Hepatocyte (in vitro differentiated cells): ENCODE measurements around the gene MRGPRF. TPM values are rescaled to one million over a fixed set of nuclear protein-coding genes. Genes with fewer than 3 reads are reported as not detected.

Experiments
- DNase-seq: peaks from one replicate; pipeline ENCODE4 v3.0.0-alpha.2; 2016; ENCODE audit warnings: low spot score
- H2AFZ ChIP-seq: fragments of 200-600 bp; sonication (generic); 2 replicates; pipeline ENCODE4 v1.6.0; 2016; ENCODE audit warnings: antibody characterized with exemption, mild to moderate bottlenecking
- H3K27ac ChIP-seq: fragments of 200-600 bp; sonication (generic); 2 replicates; pipeline ENCODE4 v1.5.1; 2016; ENCODE audit warnings: mild to moderate bottlenecking
- H3K27me3 ChIP-seq: fragments of 200-600 bp; sonication (generic); 2 replicates; pipeline ENCODE4 v1.6.1; 2016
- H3K36me3 ChIP-seq: fragments of 200-600 bp; sonication (generic); replicated peaks from 2 replicates; pipeline ENCODE4 v1.5.1; 2016; ENCODE audit warnings: low read depth; ENCODE audit not compliant: insufficient read depth
- H3K4me1 ChIP-seq: fragments of 200-600 bp; sonication (generic); 2 replicates; pipeline ENCODE4 v1.5.1; 2016; ENCODE audit warnings: mild to moderate bottlenecking, moderate library complexity; ENCODE audit not compliant: insufficient read depth
- H3K4me2 ChIP-seq: fragments of 200-600 bp; sonication (generic); 2 replicates; pipeline ENCODE4 v1.6.0; 2016
- H3K4me3 ChIP-seq: fragments of 200-600 bp; sonication (generic); 2 replicates; pipeline ENCODE4 v1.5.1; 2016; ENCODE audit warnings: mild to moderate bottlenecking
- H3K79me2 ChIP-seq: fragments of 200-600 bp; sonication (generic); 2 replicates; pipeline ENCODE4 v1.6.0; 2017; ENCODE audit warnings: mild to moderate bottlenecking
- H3K9me2 ChIP-seq: fragments of 200-600 bp; sonication (generic); replicated peaks from 2 replicates; pipeline ENCODE4 v1.6.0; 2017; ENCODE audit warnings: mild to moderate bottlenecking; ENCODE audit not compliant: insufficient read depth
- H3K9me3 ChIP-seq: fragments of 200-600 bp; sonication (generic); 2 replicates; pipeline ENCODE4 v1.5.1; 2016; ENCODE audit warnings: low read depth, mild to moderate bottlenecking
- H4K20me1 ChIP-seq: fragments of 200-600 bp; sonication (generic); 2 replicates; pipeline ENCODE4 v1.6.0; 2016; ENCODE audit warnings: mild to moderate bottlenecking; ENCODE audit not compliant: insufficient read depth, poor library complexity, severe bottlenecking
- EZH2 ChIP-seq: fragments of 200-600 bp; sonication (generic); IDR thresholded peaks from 2 replicates; pipeline ENCODE4 v1.6.1; 2016; ENCODE audit warnings: antibody characterized with exemption, mild to moderate bottlenecking, borderline replicate concordance
- EZH2phosphoT487 ChIP-seq: fragments of 200-600 bp; sonication (generic); IDR thresholded peaks from one replicate; pipeline ENCODE4 v1.6.1; 2018; ENCODE audit warnings: antibody characterized with exemption, mild to moderate bottlenecking, low read depth, moderate library complexity; ENCODE audit not compliant: unreplicated experiment, severe bottlenecking
- WGBS: methylation state at CpG from one replicate; pipeline ENCODE4 v1.1.6; 2016; ENCODE audit warnings: low lambda C conversion rate; ENCODE audit errors: missing lambda C conversion rate; 5-methylcytosine and 5-hydroxymethylcytosine counted together
- polyA plus RNA-seq: library from polyadenylated mRNA; unstranded; fragments of >200 nt; fragmentation: Nextera tagmentation; extraction: Ambion mirVana; gene quantifications from 2 replicates; pipeline ENCODE4 v1.2.1, GENCODE V29; 2016
- total RNA-seq: library from RNA; depleted of rRNA; stranded (reverse); fragments of >200 nt; gene quantifications from 2 replicates; pipeline ENCODE4 v1.2.3, GENCODE V29; 2014
- TF ChIP-seq, protein P1 (sequence below): fragments of 200-600 bp; sonication (generic); IDR thresholded peaks from 2 replicates; pipeline ENCODE4 v1.5.1; 2016; ENCODE audit warnings: antibody characterized with exemption, mild to moderate bottlenecking; ENCODE audit not compliant: poor library complexity

The MRGPRF gene
- total and polyA plus RNA-seq, 2 experiments from 2014 or later = 6.5 to 7.5 TPM

DNA sequence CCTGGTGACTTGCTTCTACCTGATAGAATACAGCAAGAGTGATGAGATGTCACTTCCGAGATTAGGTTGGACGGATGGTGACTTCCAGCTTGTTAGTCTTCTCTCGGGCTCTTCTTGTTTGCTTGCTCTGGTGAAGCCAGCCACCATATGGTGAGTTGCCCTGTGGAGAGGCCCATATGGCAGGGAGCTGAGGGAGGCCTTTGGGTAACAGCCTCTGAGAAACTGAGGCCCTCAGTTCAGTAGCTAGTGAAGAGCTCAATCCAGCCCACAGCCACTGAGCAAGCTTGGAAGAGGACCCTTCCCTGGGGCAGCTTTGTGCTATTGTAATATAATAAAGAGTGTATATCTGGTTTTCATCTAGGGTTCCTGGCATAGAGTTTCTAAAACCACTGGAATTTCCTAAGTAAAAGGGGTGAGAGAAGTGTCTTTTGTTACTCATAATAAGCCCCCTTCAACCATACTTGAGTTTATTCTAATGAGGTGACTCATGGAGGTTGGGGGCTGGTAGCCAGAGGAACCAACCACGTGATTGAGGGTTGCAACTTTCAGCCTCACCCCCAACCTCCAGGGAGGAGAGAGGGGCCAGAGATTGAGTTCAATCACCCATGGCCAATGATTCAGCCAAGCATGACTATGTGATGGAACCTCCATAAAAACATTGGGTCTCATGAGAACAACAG is 27.7 kb upstream of the MRGPRF start:
- Histone ChIP-seq H3K9me2 (no peaks in the 10 kb centered on the region), H3K9me3 (no peaks in the 10 kb centered on the region), H3K4me3 (no peak overlapping the region), H3K79me2 (no peaks in the 10 kb centered on the region), H3K4me2 (no peak overlapping the region), H4K20me1 (no peaks in the 10 kb centered on the region), H3K36me3 (no peaks in the 10 kb centered on the region), H3K27me3 (no peaks in the 10 kb centered on the region), H2AFZ (no peak overlapping the region), H3K4me1 (peaks cover 4% of the 10 kb centered on the region), H3K27ac (no peak overlapping the region)
- no peak for TF ChIP-seq EZH2
- TF ChIP-seq, protein P1, sequence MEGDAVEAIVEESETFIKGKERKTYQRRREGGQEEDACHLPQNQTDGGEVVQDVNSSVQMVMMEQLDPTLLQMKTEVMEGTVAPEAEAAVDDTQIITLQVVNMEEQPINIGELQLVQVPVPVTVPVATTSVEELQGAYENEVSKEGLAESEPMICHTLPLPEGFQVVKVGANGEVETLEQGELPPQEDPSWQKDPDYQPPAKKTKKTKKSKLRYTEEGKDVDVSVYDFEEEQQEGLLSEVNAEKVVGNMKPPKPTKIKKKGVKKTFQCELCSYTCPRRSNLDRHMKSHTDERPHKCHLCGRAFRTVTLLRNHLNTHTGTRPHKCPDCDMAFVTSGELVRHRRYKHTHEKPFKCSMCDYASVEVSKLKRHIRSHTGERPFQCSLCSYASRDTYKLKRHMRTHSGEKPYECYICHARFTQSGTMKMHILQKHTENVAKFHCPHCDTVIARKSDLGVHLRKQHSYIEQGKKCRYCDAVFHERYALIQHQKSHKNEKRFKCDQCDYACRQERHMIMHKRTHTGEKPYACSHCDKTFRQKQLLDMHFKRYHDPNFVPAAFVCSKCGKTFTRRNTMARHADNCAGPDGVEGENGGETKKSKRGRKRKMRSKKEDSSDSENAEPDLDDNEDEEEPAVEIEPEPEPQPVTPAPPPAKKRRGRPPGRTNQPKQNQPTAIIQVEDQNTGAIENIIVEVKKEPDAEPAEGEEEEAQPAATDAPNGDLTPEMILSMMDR = no peak
- TF ChIP-seq EZH2phosphoT487 = no peak
- DNase-seq = no peak
- WGBS = 81% methylated on average over 4 of the region's 4 CpGs

DNA sequence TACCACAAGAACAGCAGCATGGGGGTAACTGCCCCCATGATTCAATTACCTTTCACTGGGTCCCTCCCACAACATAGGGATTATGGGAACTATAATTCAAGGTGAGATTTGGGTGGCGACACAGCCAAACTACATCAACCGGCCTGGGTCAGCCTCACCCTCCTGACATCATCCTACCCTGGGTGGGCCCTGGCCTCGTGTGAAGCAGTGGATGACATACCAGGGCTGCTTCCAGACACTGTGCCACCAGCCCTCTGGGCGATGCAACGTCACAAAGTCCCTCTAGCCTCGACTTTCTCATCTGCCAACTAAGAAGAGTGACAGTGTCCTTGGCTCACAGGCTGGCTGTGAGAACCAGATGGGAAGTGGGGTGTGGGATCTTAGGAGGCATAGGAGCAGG is 27.0 kb upstream of the MRGPRF start:
- DNase-seq = no peak
- no peaks in the 10 kb centered on the region for H3K79me2 ChIP-seq
- no peaks in the 10 kb centered on the region for H3K9me3 ChIP-seq
- no peak overlapping the region for H3K4me2 ChIP-seq
- H2AFZ ChIP-seq = no peak overlapping the region
- WGBS = 89% methylated on average over 6 of the region's 6 CpGs
- no peaks in the 10 kb centered on the region for H4K20me1 ChIP-seq
- TF ChIP-seq, protein P1 = no peak
- TF ChIP-seq EZH2phosphoT487 (no peak), EZH2 (no peak)
- no peak overlapping the region for H3K4me3 ChIP-seq
- H3K4me1 ChIP-seq = peaks cover 4% of the 10 kb centered on the region
- no peaks in the 10 kb centered on the region for H3K27me3 ChIP-seq
- H3K9me2 ChIP-seq = no peaks in the 10 kb centered on the region
- H3K36me3 ChIP-seq = no peaks in the 10 kb centered on the region
- no peak overlapping the region for H3K27ac ChIP-seq

DNA sequence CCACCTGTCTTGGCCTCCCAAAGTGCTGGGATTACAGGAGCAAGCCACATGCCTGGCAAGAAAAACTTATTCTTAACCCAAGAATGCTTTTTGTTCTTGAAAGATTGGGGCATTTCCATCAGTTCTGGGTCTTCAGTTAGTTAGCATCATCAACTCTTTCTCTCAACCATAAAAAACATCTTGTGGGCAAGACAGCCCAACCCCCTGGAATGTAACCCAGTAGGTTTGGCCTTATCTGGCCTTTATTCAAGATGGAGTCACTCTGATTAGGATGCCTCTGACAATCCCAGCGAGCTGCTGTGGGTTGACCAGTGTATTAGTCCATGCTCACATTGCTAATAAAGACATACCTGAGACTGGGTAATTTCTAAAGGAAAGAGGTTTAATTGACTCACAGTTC is 26.5 kb upstream of the MRGPRF start:
- peaks cover 4% of the 10 kb centered on the region for H3K4me1 ChIP-seq
- 82% methylated on average over 1 of the region's 1 CpG for WGBS
- no peaks in the 10 kb centered on the region for H4K20me1 ChIP-seq
- no peaks in the 10 kb centered on the region for H3K9me2 ChIP-seq
- H3K27ac ChIP-seq = no peak overlapping the region
- no peak for DNase-seq
- TF ChIP-seq, protein P1 = no peak
- TF ChIP-seq EZH2phosphoT487 = no peak
- no peak for TF ChIP-seq EZH2
- no peaks in the 10 kb centered on the region for H3K79me2 ChIP-seq
- H3K4me3 ChIP-seq = no peak overlapping the region
- no peaks in the 10 kb centered on the region for H3K36me3 ChIP-seq
- no peak overlapping the region for H2AFZ ChIP-seq
- no peak overlapping the region for H3K4me2 ChIP-seq
- H3K27me3 ChIP-seq = no peaks in the 10 kb centered on the region
- H3K9me3 ChIP-seq = no peaks in the 10 kb centered on the region

DNA sequence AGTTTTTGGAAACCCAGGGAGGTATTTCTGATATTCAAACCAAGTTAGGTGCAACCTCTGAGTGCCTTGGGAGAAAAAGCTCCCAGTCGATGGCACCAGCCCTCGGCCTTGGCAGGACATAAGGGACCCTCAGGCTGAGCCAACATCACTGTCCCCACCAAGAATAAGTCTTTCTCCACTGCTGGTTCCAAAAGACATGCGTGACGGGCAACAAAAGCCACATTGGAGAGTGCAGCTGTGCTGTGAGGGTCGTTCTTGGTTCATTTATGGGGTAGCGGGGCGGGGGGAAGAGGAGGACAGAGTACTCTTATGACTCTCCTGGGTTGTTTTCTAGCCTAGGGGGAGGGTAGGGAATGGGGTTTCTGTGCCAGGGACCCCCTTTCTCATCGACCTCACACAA is 24.5 kb upstream of the MRGPRF start:
- Histone ChIP-seq H4K20me1 (no peaks in the 10 kb centered on the region), H3K9me3 (no peaks in the 10 kb centered on the region), H3K27me3 (no peaks in the 10 kb centered on the region), H3K27ac (no peak overlapping the region), H2AFZ (no peak overlapping the region), H3K79me2 (no peaks in the 10 kb centered on the region), H3K36me3 (no peaks in the 10 kb centered on the region), H3K4me2 (no peak overlapping the region), H3K4me1 (no peaks in the 10 kb centered on the region), H3K9me2 (no peaks in the 10 kb centered on the region), H3K4me3 (no peak overlapping the region)
- no peak for TF ChIP-seq EZH2phosphoT487
- no peak for TF ChIP-seq EZH2
- TF ChIP-seq, protein P1 = no peak
- 90% methylated on average over 8 of the region's 8 CpGs for WGBS
- no peak for DNase-seq
